ENCODE data around the gene ATP10A.

GRCh38 chr15:25687276-25687675 is 175.9 kb downstream of the ATP10A start:
- TF ChIP-seq CHD2 (IDR thresholded peaks at IDR 0.05; ENCODE audit: low read depth, low read length) (no peak), TCF7L2 (IDR thresholded peaks at IDR 0.05; ENCODE audit: low read depth, low read length) (no peak), CTCF (IDR thresholded peaks at IDR 0.05 in 2 of 3, conservative IDR thresholded peaks at IDR 0.05 in 1 of 3; ENCODE audit: insufficient read depth in 2 of 3, low read depth in 1 of 3, low read length in 3 of 3) (no peak), YY1 (IDR thresholded peaks at IDR 0.05; ENCODE audit: borderline replicate concordance in 1 of 3, control insufficient read depth in 1 of 3, extremely low read depth in 1 of 3, insufficient read depth in 3 of 3, insufficient read length in 1 of 3, insufficient replicate concordance in 2 of 3, low read depth in 1 of 3, low read length in 2 of 3) (no peak), GATA2 (CRISPR knock-in tag; IDR thresholded peaks at IDR 0.05) (no peak), POLR2A (conservative IDR thresholded peaks at IDR 0.05) (no peak), DNMT1 (IDR thresholded peaks at IDR 0.05) (no peak), MTA3 (IDR thresholded peaks at IDR 0.05; ENCODE audit: borderline replicate concordance) (no peak), CREB1 (IDR thresholded peaks at IDR 0.05) (no peak), CREB1 (CRISPR knock-in tag; IDR thresholded peaks at IDR 0.05) (no peak), ZNF165 (CRISPR knock-in tag; IDR thresholded peaks at IDR 0.05; ENCODE audit: borderline replicate concordance) (no peak), HDAC3 (IDR thresholded peaks at IDR 0.05; ENCODE audit: borderline replicate concordance, partially characterized antibody) (no peak), TEAD2 (tag; IDR thresholded peaks at IDR 0.05) (no peak), CBFB (CRISPR knock-in tag; IDR thresholded peaks at IDR 0.05) (no peak)
